ENCODE data around the gene CEACAM5.

Gene CEACAM5

DNA sequence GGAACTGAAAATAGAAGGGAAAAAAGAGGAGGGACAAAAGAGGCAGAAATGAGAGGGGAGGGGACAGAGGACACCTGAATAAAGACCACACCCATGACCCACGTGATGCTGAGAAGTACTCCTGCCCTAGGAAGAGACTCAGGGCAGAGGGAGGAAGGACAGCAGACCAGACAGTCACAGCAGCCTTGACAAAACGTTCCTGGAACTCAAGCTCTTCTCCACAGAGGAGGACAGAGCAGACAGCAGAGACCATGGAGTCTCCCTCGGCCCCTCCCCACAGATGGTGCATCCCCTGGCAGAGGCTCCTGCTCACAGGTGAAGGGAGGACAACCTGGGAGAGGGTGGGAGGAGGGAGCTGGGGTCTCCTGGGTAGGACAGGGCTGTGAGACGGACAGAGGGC lies at the start of gene CEACAM5:
TSS of gene CEACAM5 (plus strand) at position 146 of the 400 bp plus-strand sequence. CDS start at position 252, 106 bp downstream.
- DNase-seq (ENCODE audit: low read depth), result no peak

DNA sequence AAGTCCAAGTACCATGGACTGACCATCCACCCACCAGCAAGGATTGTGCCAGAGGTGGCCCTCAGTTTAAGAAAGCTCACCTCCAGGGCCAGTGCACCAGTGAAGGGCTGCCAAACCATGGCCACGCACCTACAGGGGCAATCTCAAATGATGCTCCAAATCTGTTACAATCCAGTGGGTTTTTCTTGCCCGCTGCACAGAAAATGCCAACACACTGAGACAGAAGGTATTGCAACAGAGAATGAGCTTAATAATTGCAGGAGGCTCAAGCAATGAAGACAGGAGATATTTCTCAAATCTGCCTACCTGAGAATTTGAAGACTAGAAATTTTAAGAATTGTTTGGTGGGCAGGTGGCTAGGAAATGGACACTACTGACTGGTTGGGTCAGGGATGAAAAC lies 42.4 kb upstream of the CEACAM5 start:
- no peak for DNase-seq (ENCODE audit: low read depth)

GRCh38 chr19:41668315-41668714 lies 40.1 kb upstream of the CEACAM5 start:
- no peak for DNase-seq (ENCODE audit: low read depth)

DNA sequence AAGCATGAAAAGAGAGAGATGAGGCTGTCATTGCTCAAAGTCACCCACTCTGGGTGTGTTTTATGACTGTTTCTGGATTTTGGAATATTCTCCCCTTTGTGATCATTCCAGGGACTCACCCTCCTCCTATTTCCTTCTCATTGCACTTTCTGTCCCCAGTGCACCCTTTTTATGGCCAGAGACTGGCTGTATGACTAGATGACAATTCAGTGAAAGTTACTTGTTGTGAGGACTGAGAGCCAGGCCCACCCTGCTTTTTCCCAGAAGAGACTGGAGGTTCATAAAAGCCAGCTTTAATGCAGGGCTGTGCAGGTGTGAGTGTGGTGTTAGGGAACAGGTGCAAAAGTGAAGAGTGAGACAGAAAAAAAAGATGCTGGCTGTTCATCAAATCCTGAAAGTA lies 37.7 kb upstream of the CEACAM5 start:
- no peak for DNase-seq (ENCODE audit: low read depth)

DNA sequence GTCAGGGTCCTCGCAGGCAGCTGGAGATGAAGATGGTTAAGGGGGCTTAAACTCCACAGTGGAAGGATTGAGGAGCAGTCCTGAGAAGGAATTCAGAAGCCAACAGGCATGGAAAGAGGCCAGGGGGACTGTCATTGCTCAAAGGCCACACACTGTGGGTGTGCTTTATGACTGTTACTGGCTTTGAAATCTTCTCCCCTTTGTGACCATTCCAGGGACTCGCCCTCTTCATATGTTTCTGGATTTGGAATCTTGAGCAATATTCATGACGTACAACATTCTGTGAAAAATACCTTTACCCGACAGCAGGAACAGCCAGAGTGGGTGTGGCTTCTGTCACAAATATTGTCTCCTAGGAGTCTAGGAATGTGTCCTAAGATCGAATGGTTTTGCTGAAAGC lies 36.9 kb upstream of the CEACAM5 start:
- DNase-seq (ENCODE audit: low read depth), result no peak

- DNase-seq (ENCODE audit: low read depth), result no peak
These were observed 26.0 kb upstream of the CEACAM5 start for GRCh38 chr19:41682437-41682836.

DNA sequence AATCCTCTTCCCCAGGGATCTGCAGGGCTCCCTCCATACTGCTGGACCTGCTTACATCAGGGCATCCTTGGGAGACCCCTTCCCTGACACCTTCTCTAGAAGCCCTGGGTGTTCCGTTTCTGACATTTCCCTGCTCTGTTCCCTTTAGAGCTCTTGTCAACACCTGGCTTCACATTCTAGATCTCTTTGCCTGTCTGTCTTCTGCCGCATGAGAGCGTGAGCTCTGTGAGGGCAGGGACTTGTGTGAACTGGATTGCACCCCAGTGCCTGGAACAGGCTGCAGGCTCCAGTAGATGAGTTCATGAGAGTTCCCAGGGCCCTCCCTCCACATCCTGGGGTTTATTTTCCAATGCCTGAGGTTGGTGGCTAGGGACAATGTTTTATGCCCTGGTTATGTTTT lies 21.0 kb upstream of the CEACAM5 start:
- DNase-seq (ENCODE audit: low read depth), result no peak

GRCh38 chr19:41688098-41688497 lies 20.3 kb upstream of the CEACAM5 start, which contains the start of gene CEACAM7:
TSS of gene CEACAM7 (minus strand) at chr19:41688270. CDS start at chr19:41688165, 105 bp downstream.
- no peak for DNase-seq (ENCODE audit: low read depth)

GRCh38 chr19:41688687-41689086 lies 19.7 kb upstream of the CEACAM5 start:
- DNase-seq (ENCODE audit: low read depth), result no peak

GRCh38 chr19:41689993-41690800 lies 18.2 kb upstream of the CEACAM5 start:
- no peak for DNase-seq (ENCODE audit: low read depth)

- DNase-seq (ENCODE audit: low read depth), result no peak
These were observed 17.7 kb upstream of the CEACAM5 start for GRCh38 chr19:41690801-41691065.

DNA sequence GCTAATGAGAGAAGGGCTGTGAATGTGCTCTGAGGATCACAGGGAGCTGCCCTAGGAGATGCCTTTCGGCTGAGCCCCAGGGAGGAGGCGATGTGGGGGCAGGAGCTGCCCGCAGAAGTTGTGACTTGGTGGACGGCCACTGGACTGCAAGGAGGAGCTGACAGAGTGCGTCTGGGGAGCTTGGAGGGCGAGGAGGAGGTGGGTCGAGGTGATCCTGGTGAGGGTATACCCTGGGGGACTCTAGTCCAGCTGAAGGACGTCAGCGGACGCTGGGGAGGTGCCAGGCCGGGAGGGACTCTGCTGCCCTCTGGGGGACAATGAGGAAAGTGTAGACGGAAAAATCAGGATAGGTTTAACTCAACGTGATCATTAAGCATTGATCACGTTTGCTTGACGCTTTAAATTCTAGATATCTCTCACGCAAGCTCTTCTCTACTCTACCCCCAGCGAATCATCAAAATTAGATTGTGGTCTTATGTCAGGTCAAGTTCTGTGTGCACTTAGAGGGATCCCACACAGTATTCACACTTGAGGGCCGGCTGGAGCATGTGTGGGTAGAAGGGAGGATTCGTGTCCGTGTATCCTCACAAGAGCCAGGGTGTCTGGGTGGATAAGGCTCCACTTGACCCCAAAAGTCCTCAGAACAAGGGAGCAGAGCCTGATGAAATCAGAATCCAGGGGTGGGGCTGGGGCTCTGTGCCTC lies 17.0 kb upstream of the CEACAM5 start:
- no peak for DNase-seq (ENCODE audit: low read depth)

DNA sequence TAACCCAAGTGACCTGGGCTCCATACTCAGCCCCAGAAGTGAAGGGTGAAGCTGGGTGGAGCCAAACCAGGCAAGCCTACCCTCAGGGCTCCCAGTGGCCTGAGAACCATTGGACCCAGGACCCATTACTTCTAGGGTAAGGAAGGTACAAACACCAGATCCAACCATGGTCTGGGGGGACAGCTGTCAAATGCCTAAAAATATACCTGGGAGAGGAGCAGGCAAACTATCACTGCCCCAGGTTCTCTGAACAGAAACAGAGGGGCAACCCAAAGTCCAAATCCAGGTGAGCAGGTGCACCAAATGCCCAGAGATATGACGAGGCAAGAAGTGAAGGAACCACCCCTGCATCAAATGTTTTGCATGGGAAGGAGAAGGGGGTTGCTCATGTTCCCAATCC lies 14.2 kb upstream of the CEACAM5 start:
- no peak for DNase-seq (ENCODE audit: low read depth)

- no peak for DNase-seq (ENCODE audit: low read depth)
These were observed 13.4 kb upstream of the CEACAM5 start for GRCh38 chr19:41694831-41695635.

GRCh38 chr19:41695745-41696144 lies 12.7 kb upstream of the CEACAM5 start:
- DNase-seq (ENCODE audit: low read depth), result no peak

DNA sequence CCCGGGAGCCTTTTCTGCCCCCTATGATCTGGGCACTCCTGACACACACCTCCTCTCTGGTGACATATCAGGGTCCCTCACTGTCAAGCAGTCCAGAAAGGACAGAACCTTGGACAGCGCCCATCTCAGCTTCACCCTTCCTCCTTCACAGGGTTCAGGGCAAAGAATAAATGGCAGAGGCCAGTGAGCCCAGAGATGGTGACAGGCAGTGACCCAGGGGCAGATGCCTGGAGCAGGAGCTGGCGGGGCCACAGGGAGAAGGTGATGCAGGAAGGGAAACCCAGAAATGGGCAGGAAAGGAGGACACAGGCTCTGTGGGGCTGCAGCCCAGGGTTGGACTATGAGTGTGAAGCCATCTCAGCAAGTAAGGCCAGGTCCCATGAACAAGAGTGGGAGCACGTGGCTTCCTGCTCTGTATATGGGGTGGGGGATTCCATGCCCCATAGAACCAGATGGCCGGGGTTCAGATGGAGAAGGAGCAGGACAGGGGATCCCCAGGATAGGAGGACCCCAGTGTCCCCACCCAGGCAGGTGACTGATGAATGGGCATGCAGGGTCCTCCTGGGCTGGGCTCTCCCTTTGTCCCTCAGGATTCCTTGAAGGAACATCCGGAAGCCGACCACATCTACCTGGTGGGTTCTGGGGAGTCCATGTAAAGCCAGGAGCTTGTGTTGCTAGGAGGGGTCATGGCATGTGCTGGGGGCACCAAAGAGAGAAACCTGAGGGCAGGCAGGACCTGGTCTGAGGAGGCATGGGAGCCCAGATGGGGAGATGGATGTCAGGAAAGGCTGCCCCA lies 11.8 kb upstream of the CEACAM5 start:
- DNase-seq (ENCODE audit: low read depth), result no peak

- DNase-seq (ENCODE audit: low read depth), result no peak
These were observed 11.1 kb upstream of the CEACAM5 start for GRCh38 chr19:41697198-41697855.

GRCh38 chr19:41698746-41699230 lies 9.6 kb upstream of the CEACAM5 start:
- DNase-seq (ENCODE audit: low read depth), result no peak

GRCh38 chr19:41699231-41699967 lies 9.0 kb upstream of the CEACAM5 start:
- DNase-seq (ENCODE audit: low read depth), result no peak

GRCh38 chr19:41699968-41700323 lies 8.5 kb upstream of the CEACAM5 start:
- no peak for DNase-seq (ENCODE audit: low read depth)
